Measurements from ENCODE around the gene VPS37C.

VPS37C gene

DNA sequence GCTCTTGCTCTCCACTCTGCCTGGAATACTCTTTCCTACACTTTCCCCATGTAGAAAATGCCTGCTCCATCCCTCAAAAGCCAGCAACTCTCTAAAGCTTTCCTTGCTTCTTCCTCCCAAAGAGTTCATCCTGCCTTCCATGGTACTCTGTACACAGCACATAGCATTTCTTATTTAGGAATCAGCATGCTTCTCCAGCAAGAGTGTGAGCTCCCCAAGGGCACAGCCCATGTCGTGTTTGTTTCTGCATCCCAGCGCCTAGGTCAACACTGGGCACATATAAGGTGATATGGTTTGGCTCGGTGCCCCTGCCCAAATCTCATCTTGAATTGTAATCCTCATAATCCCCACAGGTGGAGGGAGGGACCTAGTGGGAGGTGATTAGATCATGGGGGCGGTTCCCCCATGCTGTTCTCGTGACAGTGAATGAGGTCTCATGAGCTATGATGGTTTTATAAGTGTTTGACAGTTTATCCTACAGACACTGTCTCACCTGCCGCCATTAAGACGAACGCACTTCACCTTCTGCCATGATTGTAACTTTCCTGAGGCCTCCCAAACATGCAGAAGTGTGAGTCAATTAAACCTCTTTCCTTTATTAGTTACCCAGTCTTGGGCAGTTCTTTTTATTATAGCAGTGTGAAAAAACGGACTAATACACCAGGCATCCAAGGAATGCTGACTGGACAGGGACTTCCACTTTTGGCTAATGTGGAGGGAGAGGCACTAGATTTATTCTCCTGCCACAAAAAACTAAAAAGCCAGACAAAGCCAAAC is 8.2 kb downstream of the VPS37C start:
- DNase-seq, result no peak

- DNase-seq, result no peak
These were observed 9.5 kb downstream of the VPS37C start for GRCh38 chr11:61151545-61152252.

DNA sequence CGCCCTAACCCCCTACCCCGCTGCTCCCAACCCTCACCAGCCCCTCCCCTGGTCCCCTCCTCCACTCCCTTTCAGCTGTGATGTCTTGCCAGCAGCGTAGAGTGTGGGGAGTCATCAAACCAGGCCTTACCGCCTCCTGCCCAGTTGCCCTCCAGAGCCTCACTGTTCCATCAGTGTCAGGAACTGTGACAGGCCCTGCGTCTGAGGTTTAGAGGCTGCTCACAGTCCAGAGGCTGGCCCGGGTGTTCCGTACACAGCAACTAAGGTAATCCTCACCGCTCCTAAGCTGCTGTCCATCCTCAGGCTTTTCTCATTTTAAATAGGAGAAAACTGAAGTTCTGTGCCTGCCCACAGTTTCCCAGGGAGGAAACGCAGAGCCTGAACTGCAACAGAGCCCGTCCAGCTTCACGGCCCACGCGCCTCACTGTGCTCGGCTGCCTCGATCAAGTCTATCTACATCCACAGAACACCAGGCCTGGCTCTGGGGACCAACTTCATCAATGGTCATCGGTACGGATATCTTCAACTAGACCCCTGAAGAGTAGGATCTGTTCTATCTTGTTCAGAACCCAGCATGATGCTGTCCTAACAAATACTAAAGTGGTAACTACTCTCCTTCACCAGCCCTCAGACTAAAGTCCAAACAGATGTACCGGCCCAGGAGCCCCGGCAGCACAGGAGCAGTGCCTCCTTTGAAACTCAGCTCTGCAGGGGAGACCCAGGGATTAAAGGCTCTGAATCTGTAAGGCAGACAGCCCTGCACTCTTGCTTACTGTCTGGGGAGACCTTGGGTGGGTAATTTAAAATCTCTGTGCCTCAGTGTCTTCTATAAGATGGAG is 10.3 kb downstream of the VPS37C start:
- DNase-seq, result no peak

DNA sequence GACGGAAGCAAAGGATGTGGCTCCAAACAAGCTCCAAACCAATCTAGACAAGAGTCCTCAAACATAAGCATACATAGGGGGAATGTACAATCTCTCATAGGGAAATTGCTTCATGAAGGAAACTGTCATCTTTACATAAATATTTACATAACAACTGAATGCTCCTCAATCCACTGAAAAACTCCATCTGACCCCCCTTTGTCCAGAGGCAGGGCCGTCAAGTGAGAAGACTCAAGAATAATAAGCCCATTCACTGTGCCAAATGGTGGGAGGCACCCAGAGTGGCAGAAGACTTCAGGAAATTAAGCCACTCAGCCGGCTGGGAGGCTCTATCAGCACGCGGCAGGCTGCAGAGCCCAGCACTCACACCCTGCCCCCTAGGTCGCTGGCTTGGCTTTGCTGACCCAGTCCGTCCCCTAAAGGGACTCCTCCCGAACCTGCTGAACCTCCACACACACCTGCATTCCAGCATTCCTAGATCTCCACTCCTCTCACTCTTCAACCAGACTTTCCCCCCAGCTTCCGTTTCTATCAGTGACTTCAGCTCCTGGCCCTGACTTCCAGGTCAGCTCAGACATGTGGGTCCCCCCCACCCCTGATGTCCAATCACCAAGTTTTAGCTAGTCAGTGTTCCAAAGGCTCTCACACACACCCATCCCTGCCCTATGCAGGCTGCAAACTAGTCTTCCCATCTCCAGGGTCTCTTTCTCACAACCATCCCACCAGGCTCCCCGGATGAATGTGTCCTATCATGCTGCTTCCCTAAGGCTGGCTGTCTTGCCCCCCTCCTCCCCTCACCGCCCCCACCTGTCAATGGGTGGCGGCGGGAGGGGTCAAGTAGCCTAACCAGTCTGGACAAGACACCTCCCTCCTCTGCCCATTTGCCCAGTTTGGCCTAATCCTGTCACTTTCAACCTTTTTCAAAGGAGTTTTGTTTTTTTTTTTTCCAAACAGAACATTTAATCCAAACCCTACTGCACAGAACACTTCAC is 11.3 kb downstream of the VPS37C start:
- no peak for DNase-seq

- no peak for DNase-seq
These were observed 13.2 kb downstream of the VPS37C start for GRCh38 chr11:61147791-61148620.

DNA sequence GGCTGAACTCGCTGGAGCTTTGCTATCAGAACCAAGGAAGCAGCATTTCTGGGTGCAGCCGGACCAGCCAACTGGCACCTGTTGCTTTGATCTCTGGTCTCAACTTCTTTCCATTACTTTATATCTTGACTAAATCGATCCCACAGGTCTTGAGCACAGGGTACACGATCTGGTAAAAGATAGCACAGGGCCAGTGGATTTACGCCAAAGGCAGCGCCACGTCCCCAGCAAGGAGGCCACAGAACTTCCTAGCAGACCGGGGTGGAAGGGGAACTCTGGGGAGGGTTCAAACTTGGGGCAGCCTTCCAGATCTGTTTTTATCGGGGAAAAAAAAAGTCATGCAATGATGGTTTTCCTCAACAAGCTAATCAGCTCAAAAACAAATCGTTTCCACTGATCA is 14.0 kb downstream of the VPS37C start:
- DNase-seq, result no peak

GRCh38 chr11:61146416-61146815 is 14.8 kb downstream of the VPS37C start:
- no peak for DNase-seq

GRCh38 chr11:61145228-61146005 is 15.8 kb downstream of the VPS37C start:
- no peak for DNase-seq

DNA sequence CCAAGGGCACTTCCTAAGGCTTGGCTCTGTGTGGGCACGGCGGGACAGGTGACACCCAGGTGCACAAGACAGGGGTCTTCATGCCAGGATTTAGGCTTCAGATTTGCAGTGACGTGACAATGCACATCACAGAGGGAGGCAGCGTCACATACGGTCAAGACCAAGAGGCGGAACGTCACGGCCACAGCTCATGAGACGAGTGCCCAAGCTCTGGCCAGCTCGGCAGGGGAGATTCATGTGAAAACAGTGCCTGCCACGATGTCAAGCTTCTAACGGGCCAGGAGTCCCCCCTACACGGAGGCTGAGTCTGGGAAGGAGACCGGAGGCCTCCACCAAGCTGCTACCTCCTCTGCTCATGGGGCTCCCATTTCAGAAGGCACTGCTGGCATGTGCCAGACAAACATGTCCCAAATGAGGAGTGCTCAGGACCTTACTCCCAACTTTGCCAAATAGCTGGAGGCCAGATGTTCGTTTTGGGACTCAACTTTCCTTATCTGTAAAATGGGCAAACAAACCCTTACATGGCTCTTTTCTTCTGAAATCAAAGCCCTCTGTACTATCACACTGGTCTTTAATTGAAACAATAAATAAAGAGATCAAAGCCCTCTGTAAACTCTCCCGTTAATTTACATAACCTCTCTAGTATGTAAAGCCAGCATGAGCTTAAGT is 16.6 kb downstream of the VPS37C start:
- no peak for DNase-seq

DNA sequence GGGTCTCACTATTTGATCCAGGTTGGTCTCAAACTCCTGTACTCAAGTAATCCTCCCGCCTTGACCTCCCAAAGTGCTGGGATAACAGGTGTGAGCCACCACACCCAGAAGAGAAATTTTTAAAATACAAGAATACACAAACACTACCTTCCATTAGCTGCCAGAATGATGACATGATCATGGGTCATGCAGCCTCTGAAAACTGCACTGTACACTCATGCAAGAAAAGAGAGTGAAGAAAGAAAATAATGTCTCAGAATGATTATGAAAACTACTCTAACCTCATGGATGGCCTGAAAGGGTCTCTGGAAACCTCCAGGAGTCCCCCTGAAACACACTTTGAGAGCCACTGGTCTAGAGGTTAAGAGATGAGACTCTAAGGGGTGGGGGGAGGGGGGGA is 18.8 kb downstream of the VPS37C start:
- no peak for DNase-seq

DNA sequence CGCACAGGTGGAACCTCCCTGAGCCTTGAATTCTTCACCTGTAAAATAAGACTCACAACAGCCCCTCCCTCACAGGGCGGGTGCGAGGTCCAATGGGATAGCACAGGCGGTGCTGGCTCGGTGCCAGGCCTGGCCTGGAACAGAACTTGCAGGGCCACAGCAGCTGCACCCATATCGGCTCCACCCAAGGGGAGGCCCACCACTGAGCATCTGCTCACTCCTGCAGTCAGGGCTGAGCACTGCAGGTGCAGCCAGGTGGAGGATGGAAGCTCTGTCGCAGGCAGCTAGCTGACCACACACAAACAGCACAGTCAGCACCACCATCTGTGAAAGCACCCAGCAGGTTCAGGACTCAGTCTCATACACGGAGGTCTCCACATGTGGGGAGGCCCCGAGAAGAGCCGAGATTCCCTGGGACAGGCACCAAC is 19.6 kb downstream of the VPS37C start:
- peak; percentile 25 for DNase-seq

- no peak for DNase-seq
These were observed 20.8 kb downstream of the VPS37C start for GRCh38 chr11:61140416-61140815.

DNA sequence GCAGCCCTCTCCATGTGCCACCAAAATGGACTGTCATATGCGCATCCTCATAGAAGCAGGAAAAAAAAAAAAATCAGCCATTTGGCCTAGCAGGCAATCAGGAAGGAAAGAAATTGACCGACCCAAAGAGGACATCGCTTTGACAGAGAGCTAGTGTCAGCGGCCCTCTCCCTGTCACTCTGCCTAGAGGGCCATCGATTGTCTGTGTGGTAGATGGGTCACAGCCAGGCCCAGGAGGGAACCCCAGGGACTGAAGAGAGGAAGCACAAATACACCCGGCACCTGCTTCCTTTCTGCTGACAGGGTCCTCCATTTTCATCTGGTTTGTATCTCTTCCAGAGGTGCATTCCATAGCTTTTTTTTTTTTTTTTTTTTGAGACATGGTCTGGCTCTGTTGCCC is 21.8 kb downstream of the VPS37C start:
- DNase-seq, result no peak

DNA sequence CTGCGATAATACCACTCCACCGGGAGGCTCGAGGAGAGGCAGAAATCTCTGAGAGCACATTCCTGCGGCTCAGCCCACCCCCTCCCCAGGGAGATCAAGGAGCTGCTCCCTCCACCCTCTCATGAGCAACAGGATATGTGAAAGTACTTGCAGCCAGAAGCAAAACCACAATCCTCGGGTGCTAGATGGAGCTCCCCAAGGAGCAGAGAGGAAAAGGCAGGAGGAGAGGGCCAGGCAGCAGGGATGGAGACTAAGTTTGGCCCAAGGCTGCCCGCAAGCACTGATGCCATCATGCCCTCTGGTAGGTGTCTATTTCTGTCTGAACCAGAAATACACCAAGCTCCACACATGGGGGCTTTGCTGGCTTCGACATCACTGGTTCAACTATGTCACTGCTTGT is 22.3 kb downstream of the VPS37C start:
- DNase-seq, result no peak

- no peak for DNase-seq
These were observed 26.4 kb downstream of the VPS37C start for GRCh38 chr11:61134801-61135257.

- DNase-seq, result no peak
These were observed 27.1 kb downstream of the VPS37C start for GRCh38 chr11:61133956-61134662.

DNA sequence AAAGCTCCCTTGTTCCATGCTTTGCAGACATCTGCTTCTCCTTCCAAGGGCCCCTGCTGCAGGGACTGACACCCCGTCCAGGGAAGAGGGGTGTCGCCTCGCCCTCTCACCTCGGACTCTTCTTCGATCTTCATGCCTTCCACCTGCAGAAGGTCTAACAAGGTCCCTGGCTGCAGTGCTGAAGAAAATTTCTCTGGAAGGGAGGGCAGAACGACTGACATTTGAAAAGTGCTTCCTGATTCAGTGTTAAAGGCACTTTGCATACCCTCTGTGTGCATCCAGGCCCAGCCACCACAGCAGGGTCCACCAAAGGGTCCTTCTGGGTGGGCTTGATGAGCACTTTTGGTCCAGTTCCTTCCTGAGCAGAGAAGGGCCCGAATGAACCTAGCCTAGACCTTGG is 28.1 kb downstream of the VPS37C start:
- no peak for DNase-seq

DNA sequence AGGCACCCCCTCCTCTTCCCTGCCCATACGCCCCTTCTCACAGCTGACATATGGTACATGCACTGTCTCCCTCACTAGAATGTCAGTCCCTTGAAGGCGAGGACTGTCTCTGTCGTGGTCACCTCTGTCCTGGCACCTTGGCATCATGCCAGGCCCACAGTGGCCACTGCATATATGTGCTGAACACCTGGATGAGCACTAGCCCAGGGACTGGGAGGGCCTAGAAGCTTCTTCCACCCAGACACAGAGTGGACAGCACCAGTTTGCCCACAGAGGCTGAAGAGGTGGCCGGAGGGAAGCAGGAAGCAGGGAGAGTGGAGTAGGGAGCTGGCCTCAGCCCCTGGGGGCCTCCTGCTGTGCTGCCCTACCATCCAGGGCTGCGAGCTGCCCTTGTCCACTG is 28.6 kb downstream of the VPS37C start:
- DNase-seq, result no peak

GRCh38 chr11:61131998-61132555 is 29.1 kb downstream of the VPS37C start:
- no peak for DNase-seq

Measured in NCI-H1092 (cell line).